ENCODE measurements around the gene A1CF. TPM values are rescaled to one million over a fixed set of nuclear protein-coding genes. Genes with fewer than 3 reads are reported as not detected.

A1CF gene
- total RNA-seq, 1 experiment from 2014 or later = not detected

- H3K36me3 ChIP-seq (ENCODE audit: low read depth) = no peaks in the 10 kb centered on the region
- no peaks in the 10 kb centered on the region for H3K4me1 ChIP-seq (replicated peaks; ENCODE audit: insufficient read depth)
- no TSS peak for BruUV-seq (replicated peaks)
- H3K27me3 ChIP-seq (ENCODE audit: insufficient read depth, low read depth) = no peaks in the 10 kb centered on the region
- no peaks in the 10 kb centered on the region for H3K79me2 ChIP-seq (ENCODE audit: low read depth)
- no peak overlapping the region for H2AFZ ChIP-seq
- H4K20me1 ChIP-seq (ENCODE audit: insufficient read depth) = no peaks in the 10 kb centered on the region
- no peak for DNase-seq
- H3K9me2 ChIP-seq (ENCODE audit: insufficient read depth) = 0 out of 2 replicates have a peak, but pooled peaks cover 3% of the 10 kb centered on the region
- no peaks in the 10 kb centered on the region for H3F3A ChIP-seq (ENCODE audit: insufficient read depth, low read depth)
- no peak for TF ChIP-seq EZH2 (IDR thresholded peaks at IDR 0.05; ENCODE audit: low read depth)
- TF ChIP-seq, protein P1, sequence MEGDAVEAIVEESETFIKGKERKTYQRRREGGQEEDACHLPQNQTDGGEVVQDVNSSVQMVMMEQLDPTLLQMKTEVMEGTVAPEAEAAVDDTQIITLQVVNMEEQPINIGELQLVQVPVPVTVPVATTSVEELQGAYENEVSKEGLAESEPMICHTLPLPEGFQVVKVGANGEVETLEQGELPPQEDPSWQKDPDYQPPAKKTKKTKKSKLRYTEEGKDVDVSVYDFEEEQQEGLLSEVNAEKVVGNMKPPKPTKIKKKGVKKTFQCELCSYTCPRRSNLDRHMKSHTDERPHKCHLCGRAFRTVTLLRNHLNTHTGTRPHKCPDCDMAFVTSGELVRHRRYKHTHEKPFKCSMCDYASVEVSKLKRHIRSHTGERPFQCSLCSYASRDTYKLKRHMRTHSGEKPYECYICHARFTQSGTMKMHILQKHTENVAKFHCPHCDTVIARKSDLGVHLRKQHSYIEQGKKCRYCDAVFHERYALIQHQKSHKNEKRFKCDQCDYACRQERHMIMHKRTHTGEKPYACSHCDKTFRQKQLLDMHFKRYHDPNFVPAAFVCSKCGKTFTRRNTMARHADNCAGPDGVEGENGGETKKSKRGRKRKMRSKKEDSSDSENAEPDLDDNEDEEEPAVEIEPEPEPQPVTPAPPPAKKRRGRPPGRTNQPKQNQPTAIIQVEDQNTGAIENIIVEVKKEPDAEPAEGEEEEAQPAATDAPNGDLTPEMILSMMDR (conservative IDR thresholded peaks at IDR 0.05) = no peak
- intact Hi-C loops (cut with micrococcal nuclease; ENCODE audit: unreplicated experiment) = no loop called here
- CTCF ChIA-PET = no interaction called here
- POLR2A ChIA-PET (ENCODE audit: unreplicated experiment) = no interaction called here
- H3K27ac ChIP-seq = no peak overlapping the region
- no peak overlapping the region for H3K4me2 ChIP-seq
- H3K4me3 ChIP-seq = no peak overlapping the region
- H3K9me3 ChIP-seq (ENCODE audit: insufficient read depth, low read depth) = no peaks in the 10 kb centered on the region
These were observed 8.9 kb upstream of the A1CF start for GRCh38 chr10:50894312-50894711.

DNA sequence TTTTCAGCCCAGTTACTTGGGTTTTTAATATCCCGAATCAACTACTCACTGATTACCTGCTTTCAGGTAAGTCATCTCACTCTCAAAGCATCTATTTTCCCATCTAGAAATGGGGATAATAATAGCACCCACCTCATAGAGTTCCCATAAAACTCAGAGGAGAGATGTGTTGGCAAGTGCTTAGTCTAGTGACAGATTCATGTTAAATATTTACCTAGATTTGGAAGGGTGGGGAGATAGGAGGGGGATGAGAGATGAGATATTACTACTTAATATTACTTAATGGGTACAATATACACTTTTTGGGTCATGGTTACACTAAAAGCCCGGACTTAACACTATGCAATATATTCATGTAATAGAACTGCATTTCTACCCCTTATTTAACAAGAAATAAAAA lies 7.0 kb upstream of the A1CF start:
- Histone ChIP-seq H3K27me3 (ENCODE audit: insufficient read depth, low read depth) (no peaks in the 10 kb centered on the region), H3K9me2 (ENCODE audit: insufficient read depth) (0 out of 2 replicates have a peak, but pooled peaks cover 3% of the 10 kb centered on the region), H3K79me2 (ENCODE audit: low read depth) (no peaks in the 10 kb centered on the region), H3K4me1 (replicated peaks; ENCODE audit: insufficient read depth) (no peaks in the 10 kb centered on the region), H3K36me3 (ENCODE audit: low read depth) (no peaks in the 10 kb centered on the region), H2AFZ (no peak overlapping the region), H3K4me3 (no peak overlapping the region), H4K20me1 (ENCODE audit: insufficient read depth) (no peaks in the 10 kb centered on the region), H3K4me2 (no peak overlapping the region), H3K27ac (no peak overlapping the region), H3F3A (ENCODE audit: insufficient read depth, low read depth) (no peaks in the 10 kb centered on the region), H3K9me3 (ENCODE audit: insufficient read depth, low read depth) (no peaks in the 10 kb centered on the region)
- DNase-seq = no peak
- TF ChIP-seq EZH2 (IDR thresholded peaks at IDR 0.05; ENCODE audit: low read depth) = no peak
- TF ChIP-seq, protein P1 (conservative IDR thresholded peaks at IDR 0.05) = no peak
- ChIA-PET POLR2A (ENCODE audit: unreplicated experiment) (no interaction called here), CTCF (no interaction called here)
- intact Hi-C loops (cut with micrococcal nuclease; ENCODE audit: unreplicated experiment) = no loop called here
- no TSS peak for BruUV-seq (replicated peaks)

DNA sequence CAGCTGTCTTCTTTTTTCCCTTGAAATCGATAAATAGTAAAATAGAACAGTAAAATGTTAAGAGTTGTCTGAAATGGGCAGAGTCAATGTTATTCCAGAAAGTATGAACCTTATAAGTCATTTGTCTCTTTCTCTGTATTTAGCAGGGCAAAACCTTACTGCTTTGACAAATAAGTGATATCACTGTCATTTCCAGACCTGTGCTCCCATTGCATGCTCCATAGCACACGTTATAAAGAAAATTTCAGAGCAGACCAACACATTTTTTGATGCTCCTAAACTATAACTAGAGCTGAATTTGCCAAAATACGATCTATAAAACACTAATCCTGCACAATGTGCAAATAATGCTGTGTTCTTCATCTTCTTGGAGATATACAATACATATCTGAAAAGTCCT lies 1.1 kb downstream of the A1CF start:
- Histone ChIP-seq H3K27ac (no peak overlapping the region), H3K4me2 (no peak overlapping the region), H3K4me1 (replicated peaks; ENCODE audit: insufficient read depth) (no peaks in the 10 kb centered on the region), H3K4me3 (no peak overlapping the region), H3K27me3 (ENCODE audit: insufficient read depth, low read depth) (no peaks in the 10 kb centered on the region), H3K79me2 (ENCODE audit: low read depth) (no peaks in the 10 kb centered on the region), H3F3A (ENCODE audit: insufficient read depth, low read depth) (no peaks in the 10 kb centered on the region), H3K9me3 (ENCODE audit: insufficient read depth, low read depth) (no peaks in the 10 kb centered on the region), H2AFZ (no peak overlapping the region), H3K9me2 (ENCODE audit: insufficient read depth) (no peaks in the 10 kb centered on the region; the same call in 1 of the 2 replicates), H4K20me1 (ENCODE audit: insufficient read depth) (no peaks in the 10 kb centered on the region), H3K36me3 (ENCODE audit: low read depth) (no peaks in the 10 kb centered on the region)
- intact Hi-C loops (cut with micrococcal nuclease; ENCODE audit: unreplicated experiment) = no loop called here
- TF ChIP-seq, protein P1 (conservative IDR thresholded peaks at IDR 0.05) = no peak
- no peak for TF ChIP-seq EZH2 (IDR thresholded peaks at IDR 0.05; ENCODE audit: low read depth)
- DNase-seq = no peak
- BruUV-seq (replicated peaks) = no TSS peak
- ChIA-PET POLR2A (ENCODE audit: unreplicated experiment) (no interaction called here), CTCF (no interaction called here)
